ENCODE measurements around the gene SLC34A1. TPM values are rescaled to one million over a fixed set of nuclear protein-coding genes. Genes with fewer than 3 reads are reported as not detected.

Gene SLC34A1
- total and polyA plus RNA-seq, 8 donors = not detected

DNA sequence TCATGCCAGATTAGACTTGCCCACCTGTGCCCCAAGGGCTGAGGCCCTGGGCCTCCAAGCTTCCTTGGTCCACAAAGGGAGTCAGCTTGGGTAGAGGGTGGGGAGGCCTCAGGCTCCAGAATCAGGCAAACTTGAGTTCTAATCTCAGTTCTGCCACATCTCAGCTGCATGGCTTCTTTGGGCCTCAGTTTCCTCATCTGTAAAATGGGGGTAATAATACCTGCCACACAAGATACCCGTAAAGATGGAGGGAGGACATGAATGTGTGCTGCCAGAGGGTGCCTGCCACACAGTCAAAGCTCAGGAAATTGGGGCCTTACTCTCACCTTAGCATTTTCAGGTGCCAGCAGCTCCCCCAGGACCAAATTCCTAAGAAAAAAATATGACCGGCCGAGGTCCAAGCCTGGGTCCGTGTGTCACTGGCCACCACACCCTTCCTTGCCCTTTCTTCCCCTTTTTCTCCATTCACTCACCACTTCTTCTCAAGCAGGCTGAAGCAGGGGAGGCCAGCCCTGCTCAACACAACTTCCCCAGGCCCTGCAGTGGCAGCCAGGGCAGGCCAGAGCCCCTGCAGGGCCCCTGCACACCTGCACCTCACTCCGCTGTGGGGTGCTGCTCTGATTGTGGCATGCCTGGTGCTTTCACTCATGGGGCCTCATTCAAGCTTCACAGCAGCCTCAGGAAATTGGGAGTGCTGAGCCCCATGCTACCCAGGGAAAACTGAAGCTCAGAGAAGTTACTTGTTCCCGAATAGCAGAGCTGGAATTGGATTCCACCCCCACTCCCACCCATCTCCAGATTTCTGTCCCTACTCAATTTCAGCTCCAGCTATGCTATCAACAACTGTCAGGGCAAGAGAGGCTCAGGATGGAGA, 22.6 kb upstream of the SLC34A1 start:
- H3K4me3 ChIP-seq = no peak overlapping the region
- no peaks in the 10 kb centered on the region for H3K27me3 ChIP-seq
- no peak for FAIRE-seq
- no peaks in the 10 kb centered on the region for H3K36me3 ChIP-seq
- TF ChIP-seq, protein P1, sequence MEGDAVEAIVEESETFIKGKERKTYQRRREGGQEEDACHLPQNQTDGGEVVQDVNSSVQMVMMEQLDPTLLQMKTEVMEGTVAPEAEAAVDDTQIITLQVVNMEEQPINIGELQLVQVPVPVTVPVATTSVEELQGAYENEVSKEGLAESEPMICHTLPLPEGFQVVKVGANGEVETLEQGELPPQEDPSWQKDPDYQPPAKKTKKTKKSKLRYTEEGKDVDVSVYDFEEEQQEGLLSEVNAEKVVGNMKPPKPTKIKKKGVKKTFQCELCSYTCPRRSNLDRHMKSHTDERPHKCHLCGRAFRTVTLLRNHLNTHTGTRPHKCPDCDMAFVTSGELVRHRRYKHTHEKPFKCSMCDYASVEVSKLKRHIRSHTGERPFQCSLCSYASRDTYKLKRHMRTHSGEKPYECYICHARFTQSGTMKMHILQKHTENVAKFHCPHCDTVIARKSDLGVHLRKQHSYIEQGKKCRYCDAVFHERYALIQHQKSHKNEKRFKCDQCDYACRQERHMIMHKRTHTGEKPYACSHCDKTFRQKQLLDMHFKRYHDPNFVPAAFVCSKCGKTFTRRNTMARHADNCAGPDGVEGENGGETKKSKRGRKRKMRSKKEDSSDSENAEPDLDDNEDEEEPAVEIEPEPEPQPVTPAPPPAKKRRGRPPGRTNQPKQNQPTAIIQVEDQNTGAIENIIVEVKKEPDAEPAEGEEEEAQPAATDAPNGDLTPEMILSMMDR (IDR thresholded peaks at IDR 0.05) = no peak
- peak overlapping the region in 1 of 4 donors; percentile 36 for H3K27ac ChIP-seq
- no peak for ATAC-seq
- peak in 2 of 6 donors; percentile 29 to 32 for DNase-seq
- peaks cover 9 to 19% (median 9%) of the 10 kb centered on the region in 3 donors for H3K4me1 ChIP-seq
- H3K9me3 ChIP-seq = no peaks in the 10 kb centered on the region
- intact Hi-C loops (cut with DNase I) = no loop called here
- WGBS, 2 donors = 87 to 91% methylated on average over 6 of the region's 6 CpGs

DNA sequence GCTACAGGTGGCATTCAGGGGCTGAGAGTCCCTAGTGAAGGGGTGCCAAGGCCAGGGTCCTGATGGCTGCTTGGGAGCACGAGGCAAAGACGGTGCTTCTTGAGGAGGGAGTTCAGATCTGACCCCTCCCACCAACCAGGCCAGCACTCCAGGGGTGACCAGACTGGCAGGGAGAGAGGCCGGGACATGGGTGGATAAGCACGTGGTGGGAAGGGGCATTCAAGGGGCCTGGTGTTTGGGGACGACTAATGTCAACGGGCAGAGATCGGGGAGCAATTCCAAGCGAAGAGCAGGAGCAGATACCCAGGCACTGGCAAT, 22.0 kb upstream of the SLC34A1 start:
- FAIRE-seq (no peak), DNase-seq (peak in 2 of 6 donors; percentile 38 to 59), ATAC-seq (no peak)
- Histone ChIP-seq H3K4me1 (peaks cover 9 to 19% (median 10%) of the 10 kb centered on the region in 3 donors), H3K27ac (peak overlapping the region in 2 of 4 donors; percentile 36 to 69), H3K27me3 (no peaks in the 10 kb centered on the region), H3K4me3 (no peak overlapping the region), H3K9me3 (no peaks in the 10 kb centered on the region), H3K36me3 (no peaks in the 10 kb centered on the region)
- intact Hi-C loops (cut with DNase I) = no loop called here
- TF ChIP-seq, protein P1 (IDR thresholded peaks at IDR 0.05) = no peak
- 78 to 79% methylated on average over 8 of the region's 8 CpGs for WGBS, 2 donors

DNA sequence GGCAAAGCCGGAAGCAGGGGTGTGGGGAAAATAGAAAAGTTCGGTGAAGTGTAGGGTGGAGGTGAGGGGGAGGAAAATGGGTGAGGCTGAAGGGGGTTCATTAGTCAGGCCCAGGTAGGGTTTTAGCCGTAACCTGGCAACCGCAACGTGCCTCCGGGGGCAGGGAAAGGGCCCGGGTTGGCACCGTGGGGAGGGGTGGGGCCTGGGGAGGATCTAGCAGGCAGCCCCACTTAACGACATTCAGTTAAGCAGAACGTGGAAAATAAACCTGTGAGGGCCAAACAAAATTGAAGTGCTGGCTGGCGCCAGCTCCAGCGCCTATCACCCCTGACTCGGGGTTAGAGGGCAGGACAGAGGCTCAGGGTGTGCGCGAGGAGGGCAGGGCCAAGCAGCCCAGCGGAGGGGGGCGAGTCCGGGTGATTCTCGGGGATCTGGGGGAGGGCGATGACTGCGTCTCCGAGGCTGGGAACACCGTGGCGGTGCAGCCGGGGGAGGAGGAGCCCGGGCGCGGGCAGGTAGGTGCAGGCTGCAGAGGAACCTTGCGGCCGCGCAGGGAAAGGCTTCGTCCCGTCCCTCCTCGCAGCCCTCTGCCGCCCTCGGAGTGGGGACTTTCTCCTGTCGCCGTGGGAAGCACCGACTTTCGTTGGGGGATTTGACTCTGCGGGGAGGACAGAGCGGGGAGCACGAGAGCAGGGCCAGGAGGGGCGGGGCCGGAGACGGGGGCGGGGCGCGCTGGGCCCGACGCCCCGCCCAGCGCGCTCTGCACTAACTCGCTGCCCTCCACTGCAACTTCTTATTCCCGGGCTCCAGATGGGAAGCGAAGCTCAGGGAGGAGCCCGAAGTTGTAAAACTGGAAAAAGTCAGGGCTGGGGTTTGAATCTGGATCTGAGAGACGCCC, 21.4 kb upstream of the SLC34A1 start:
- ATAC-seq (peak; percentile 65 to 78 (median 73)), DNase-seq (peak; percentile 72 to 88 (median 78)), FAIRE-seq (no peak)
- intact Hi-C loops (cut with DNase I) = no loop called here
- TF ChIP-seq, protein P1 (IDR thresholded peaks at IDR 0.05) = no peak
- Histone ChIP-seq H3K36me3 (no peaks in the 10 kb centered on the region), H3K4me1 (peaks cover 9 to 24% (median 15%) of the 10 kb centered on the region in 3 donors), H3K9me3 (no peaks in the 10 kb centered on the region), H3K27me3 (no peaks in the 10 kb centered on the region), H3K4me3 (peak overlapping the region; percentile 31 to 59 (median 40)), H3K27ac (peak overlapping the region; percentile 36 to 74 (median 60))
- WGBS, 2 donors = 3 to 5% methylated on average over 46 to 59 of the region's 59 CpGs

DNA sequence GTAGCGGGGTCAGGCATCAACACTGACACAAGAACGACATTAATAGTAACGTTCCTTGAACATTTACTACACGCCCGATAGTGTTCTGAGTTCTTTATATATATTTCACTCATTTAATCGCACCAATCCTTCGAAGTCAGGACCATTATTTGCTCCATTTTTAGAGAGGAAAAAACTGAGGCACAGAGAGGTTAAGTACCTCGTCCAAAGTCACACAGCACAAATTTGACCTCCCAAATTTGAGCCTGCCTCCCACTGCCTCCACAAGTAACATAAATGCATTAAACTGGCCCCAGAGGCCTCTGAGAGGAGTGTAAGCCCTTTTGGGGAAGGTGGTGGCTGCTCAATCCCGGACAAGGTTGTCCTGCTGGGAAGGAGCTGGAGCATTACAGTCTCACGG, 20.7 kb upstream of the SLC34A1 start:
- no peaks in the 10 kb centered on the region for H3K27me3 ChIP-seq
- H3K4me3 ChIP-seq = peak overlapping the region in 2 of 4 donors; percentile 50 to 59
- no peaks in the 10 kb centered on the region for H3K9me3 ChIP-seq
- H3K27ac ChIP-seq = peak overlapping the region; percentile 36 to 74 (median 60)
- TF ChIP-seq, protein P1 (IDR thresholded peaks at IDR 0.05) = no peak
- peaks cover 9 to 24% (median 15%) of the 10 kb centered on the region in 3 donors for H3K4me1 ChIP-seq
- intact Hi-C loops (cut with DNase I) = no loop called here
- FAIRE-seq = no peak
- 34% methylated on average over 10 of the region's 10 CpGs for WGBS, 2 donors
- DNase-seq = peak in 2 of 6 donors; percentile 4 to 9
- no peaks in the 10 kb centered on the region for H3K36me3 ChIP-seq
- ATAC-seq = no peak

All from pancreas (tissue), 10 donors.